GM21576 (cell line): ENCODE results near the gene EHD1.

Experiments used
- ATAC-seq: cut with Tn5 transposase; IDR thresholded peaks from one replicate; pipeline ENCODE4 v1.9.1; 2021; ENCODE audit warnings: mild to moderate bottlenecking, moderate library complexity; ENCODE audit not compliant: unreplicated experiment

EHD1 gene

GRCh38 chr11:64802370-64803157 is 75.9 kb downstream of the EHD1 start:
- peak; percentile 18 for ATAC-seq
